DOHH2 (cell line): ENCODE data around the gene P4HTM.

Experiments
- H3F3A ChIP-seq: fragments of 200-600 bp; sonication (generic), shearing (Covaris generic); 2 replicates; pipeline ENCODE4 v1.6.0; 2016; ENCODE audit warnings: antibody characterized with exemption, mild to moderate bottlenecking; ENCODE audit not compliant: control insufficient read depth, insufficient read depth
- H3K27ac ChIP-seq: fragments of 200-600 bp; sonication (generic); 2 replicates; pipeline ENCODE4 v1.5.1; 2014; ENCODE audit warnings: low read depth, mild to moderate bottlenecking, low read length, moderate library complexity
- H3K27me3 ChIP-seq: fragments of 200-600 bp; sonication (generic); 2 replicates; pipeline ENCODE4 v1.6.1; 2014; ENCODE audit warnings: mild to moderate bottlenecking, low read length, mixed read lengths; ENCODE audit not compliant: control insufficient read depth
- H3K36me3 ChIP-seq: fragments of 200-600 bp; sonication (generic); 2 replicates; pipeline ENCODE4 v1.6.1; 2014; ENCODE audit warnings: mild to moderate bottlenecking, low read length, moderate library complexity, mixed read lengths; ENCODE audit not compliant: control insufficient read depth
- H3K4me1 ChIP-seq: fragments of 200-600 bp; sonication (generic); 2 replicates; pipeline ENCODE4 v1.6.1; 2014; ENCODE audit warnings: mild to moderate bottlenecking, low read length, mixed read lengths; ENCODE audit not compliant: control insufficient read depth
- H3K4me2 ChIP-seq: fragments of 200-600 bp; sonication (generic); 2 replicates; pipeline ENCODE4 v1.6.0; 2014; ENCODE audit warnings: mild to moderate bottlenecking, low read length, moderate library complexity
- H3K4me3 ChIP-seq: fragments of 200-600 bp; sonication (generic); 2 replicates; pipeline ENCODE4 v1.5.1; 2014; ENCODE audit warnings: mild to moderate bottlenecking, low read length, mixed read lengths
- H3K79me2 ChIP-seq: fragments of 200-600 bp; sonication (generic); 2 replicates; pipeline ENCODE4 v1.6.1; 2014; ENCODE audit warnings: mild to moderate bottlenecking, low read length, mixed read lengths; ENCODE audit not compliant: control insufficient read depth
- H3K9me2 ChIP-seq: fragments of 200-600 bp; sonication (generic); replicated peaks from 2 replicates; pipeline ENCODE4 v1.6.1; 2014; ENCODE audit warnings: mild to moderate bottlenecking, low read length, mixed read lengths; ENCODE audit not compliant: control insufficient read depth
- H3K9me3 ChIP-seq: fragments of 200-600 bp; sonication (generic); 2 replicates; pipeline ENCODE4 v1.6.1; 2014; ENCODE audit warnings: antibody characterized with exemption, low read length, mixed read lengths; ENCODE audit not compliant: control insufficient read depth, insufficient read depth
- H4K20me1 ChIP-seq: fragments of 200-600 bp; sonication (generic); 2 replicates; pipeline ENCODE4 v1.6.0; 2014; ENCODE audit warnings: low read depth, mild to moderate bottlenecking, antibody characterized with exemption, low read length, moderate library complexity; ENCODE audit not compliant: control insufficient read depth, insufficient read depth
- CTCF ChIP-seq: fragments of 200-600 bp; sonication (generic); IDR thresholded peaks from one replicate; pipeline ENCODE4 v1.5.1; 2014; ENCODE audit warnings: antibody characterized with exemption, mild to moderate bottlenecking, low read depth, low read length; ENCODE audit not compliant: poor library complexity, severe bottlenecking
- EZH2phosphoT487 ChIP-seq: fragments of 200-600 bp; sonication (generic); IDR thresholded peaks from 2 replicates; pipeline ENCODE4 v1.6.1; 2017; ENCODE audit warnings: borderline replicate concordance, mild to moderate bottlenecking, antibody characterized with exemption, low read length, moderate library complexity, mixed read lengths

The P4HTM gene

DNA sequence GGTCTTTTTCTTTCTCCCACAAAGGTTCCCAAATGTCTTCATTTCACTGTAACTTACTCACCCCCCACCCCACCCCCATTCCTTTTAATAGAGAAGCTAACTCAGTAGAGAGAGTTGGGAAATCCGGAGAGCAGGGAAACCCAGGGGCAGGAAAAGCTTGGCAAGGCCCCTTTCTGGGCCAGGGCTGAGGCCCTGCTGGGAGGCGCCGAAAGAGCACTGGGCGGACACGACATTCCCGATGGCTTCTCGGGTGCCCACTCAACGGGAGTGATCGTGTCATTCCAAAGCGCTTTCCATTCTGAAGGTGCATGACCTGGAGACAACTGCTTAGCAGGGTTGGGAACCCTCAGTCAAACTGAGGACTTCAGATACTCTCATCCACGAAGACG lies 29.9 kb downstream of the P4HTM start:
- Histone ChIP-seq H3K79me2 (peaks cover 53% of the 10 kb centered on the region), H3K4me3 (peak overlapping the region; percentile 92), H3K9me3 (no peaks in the 10 kb centered on the region), H3K36me3 (peaks cover 65% of the 10 kb centered on the region), H4K20me1 (no peaks in the 10 kb centered on the region), H3K27me3 (no peaks in the 10 kb centered on the region), H3K4me2 (peak overlapping the region; percentile 94), H3K9me2 (no peaks in the 10 kb centered on the region), H3K4me1 (peaks cover 44% of the 10 kb centered on the region), H3F3A (peaks cover 27% of the 10 kb centered on the region), H3K27ac (peak overlapping the region; percentile 92)
- no peak for TF ChIP-seq EZH2phosphoT487
- no peak for TF ChIP-seq CTCF

GRCh38 chr3:49020330-49021212 lies 30.5 kb downstream of the P4HTM start:
- peaks cover 65% of the 10 kb centered on the region for H3K36me3 ChIP-seq
- peak overlapping the region; percentile 94 for H3K4me2 ChIP-seq
- peak overlapping the region; percentile 92 for H3K27ac ChIP-seq
- H3K4me3 ChIP-seq: peak overlapping the region; percentile 92
- peaks cover 28% of the 10 kb centered on the region for H3F3A ChIP-seq
- peaks cover 50% of the 10 kb centered on the region for H3K4me1 ChIP-seq
- H4K20me1 ChIP-seq: no peaks in the 10 kb centered on the region
- no peaks in the 10 kb centered on the region for H3K27me3 ChIP-seq
- H3K79me2 ChIP-seq: peaks cover 59% of the 10 kb centered on the region
- TF ChIP-seq CTCF (peak; percentile 13), EZH2phosphoT487 (no peak)
- H3K9me2 ChIP-seq: no peaks in the 10 kb centered on the region
- no peaks in the 10 kb centered on the region for H3K9me3 ChIP-seq

GRCh38 chr3:49021213-49021812 lies 31.3 kb downstream of the P4HTM start:
- Histone ChIP-seq H3K9me2 (no peaks in the 10 kb centered on the region), H3K27ac (peak overlapping the region; percentile 92), H3K36me3 (peaks cover 65% of the 10 kb centered on the region), H3K79me2 (peaks cover 67% of the 10 kb centered on the region), H3K27me3 (no peaks in the 10 kb centered on the region), H4K20me1 (no peaks in the 10 kb centered on the region), H3F3A (peaks cover 31% of the 10 kb centered on the region), H3K4me2 (peak overlapping the region; percentile 94), H3K4me3 (peak overlapping the region; percentile 92), H3K4me1 (peaks cover 58% of the 10 kb centered on the region), H3K9me3 (no peaks in the 10 kb centered on the region)
- TF ChIP-seq EZH2phosphoT487 (no peak), CTCF (no peak)
